ENCODE results near the gene HRH2.

HRH2 gene

GRCh38 chr5:175711472-175712312 lies 53.8 kb downstream of the HRH2 start:
- TF ChIP-seq, protein P1, sequence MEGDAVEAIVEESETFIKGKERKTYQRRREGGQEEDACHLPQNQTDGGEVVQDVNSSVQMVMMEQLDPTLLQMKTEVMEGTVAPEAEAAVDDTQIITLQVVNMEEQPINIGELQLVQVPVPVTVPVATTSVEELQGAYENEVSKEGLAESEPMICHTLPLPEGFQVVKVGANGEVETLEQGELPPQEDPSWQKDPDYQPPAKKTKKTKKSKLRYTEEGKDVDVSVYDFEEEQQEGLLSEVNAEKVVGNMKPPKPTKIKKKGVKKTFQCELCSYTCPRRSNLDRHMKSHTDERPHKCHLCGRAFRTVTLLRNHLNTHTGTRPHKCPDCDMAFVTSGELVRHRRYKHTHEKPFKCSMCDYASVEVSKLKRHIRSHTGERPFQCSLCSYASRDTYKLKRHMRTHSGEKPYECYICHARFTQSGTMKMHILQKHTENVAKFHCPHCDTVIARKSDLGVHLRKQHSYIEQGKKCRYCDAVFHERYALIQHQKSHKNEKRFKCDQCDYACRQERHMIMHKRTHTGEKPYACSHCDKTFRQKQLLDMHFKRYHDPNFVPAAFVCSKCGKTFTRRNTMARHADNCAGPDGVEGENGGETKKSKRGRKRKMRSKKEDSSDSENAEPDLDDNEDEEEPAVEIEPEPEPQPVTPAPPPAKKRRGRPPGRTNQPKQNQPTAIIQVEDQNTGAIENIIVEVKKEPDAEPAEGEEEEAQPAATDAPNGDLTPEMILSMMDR (IDR thresholded peaks at IDR 0.05; ENCODE audit: insufficient read depth, low read length, missing control alignments), result no peak
- ChIA-PET CTCF (interaction anchor here (1.3 kb wide), 1 partner anchor 18 kb away, joined by 3 read pairs; no protein-coding TSS in a partner anchor), POLR2A (no interaction called here)
- no peak overlapping the region for H3K4me3 ChIP-seq (ENCODE audit: low read depth, low read length)
- DNase-seq (ENCODE audit: low read depth, low spot score), result no peak

DNA sequence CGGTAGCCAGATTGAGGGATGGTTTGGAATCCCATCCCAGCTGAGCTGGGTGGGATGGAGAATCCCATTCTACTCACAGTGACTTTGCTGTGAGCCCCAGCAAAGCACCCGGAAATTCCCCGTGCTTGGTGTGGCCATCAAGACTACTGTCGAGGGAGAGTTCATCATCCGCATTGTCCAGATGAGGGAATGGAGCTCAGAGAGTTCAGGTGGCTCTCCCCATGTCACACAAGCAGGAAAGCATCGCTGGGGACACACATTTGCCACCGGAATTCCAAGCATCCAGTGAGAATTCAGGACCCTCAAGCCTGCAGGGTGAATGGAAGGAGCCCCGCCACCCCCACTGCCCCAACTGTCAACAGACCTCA lies 54.4 kb downstream of the HRH2 start:
- ChIA-PET CTCF (interaction anchor here (1.3 kb wide), 1 partner anchor 17 kb away, joined by 3 read pairs; no protein-coding TSS in a partner anchor), POLR2A (no interaction called here)
- no peak overlapping the region for H3K4me3 ChIP-seq (ENCODE audit: low read depth, low read length)
- TF ChIP-seq, protein P1 (IDR thresholded peaks at IDR 0.05; ENCODE audit: insufficient read depth, low read length, missing control alignments), result no peak
- no peak for DNase-seq (ENCODE audit: low read depth, low spot score)

DNA sequence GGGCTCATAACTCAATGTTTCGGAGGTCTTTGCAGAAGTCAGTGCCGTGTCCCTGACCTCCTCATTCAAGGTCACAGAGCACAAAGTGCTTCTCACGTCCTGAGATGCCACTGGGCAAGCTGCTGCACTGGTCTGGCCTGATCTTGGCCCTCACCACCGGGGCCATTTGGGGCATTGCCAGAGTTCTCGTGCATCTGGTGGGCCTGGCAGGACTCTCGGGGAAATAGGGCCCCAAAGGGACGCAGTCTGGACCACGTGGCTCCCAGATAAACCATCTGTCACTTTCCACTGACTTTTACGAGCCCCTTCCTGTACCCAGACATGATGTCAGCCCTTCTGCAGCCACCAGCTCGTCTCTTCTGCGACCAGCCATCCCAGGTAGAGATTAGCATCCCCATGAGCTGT lies 54.8 kb downstream of the HRH2 start:
- POLR2A ChIA-PET, result no interaction called here
- CTCF ChIA-PET, result interaction anchor here (1.3 kb wide), 1 partner anchor 17 kb away, joined by 3 read pairs; no protein-coding TSS in a partner anchor
- H3K4me3 ChIP-seq (ENCODE audit: low read depth, low read length), result no peak overlapping the region
- no peak for DNase-seq (ENCODE audit: low read depth, low spot score)
- TF ChIP-seq, protein P1 (IDR thresholded peaks at IDR 0.05; ENCODE audit: insufficient read depth, low read length, missing control alignments), result no peak

DNA sequence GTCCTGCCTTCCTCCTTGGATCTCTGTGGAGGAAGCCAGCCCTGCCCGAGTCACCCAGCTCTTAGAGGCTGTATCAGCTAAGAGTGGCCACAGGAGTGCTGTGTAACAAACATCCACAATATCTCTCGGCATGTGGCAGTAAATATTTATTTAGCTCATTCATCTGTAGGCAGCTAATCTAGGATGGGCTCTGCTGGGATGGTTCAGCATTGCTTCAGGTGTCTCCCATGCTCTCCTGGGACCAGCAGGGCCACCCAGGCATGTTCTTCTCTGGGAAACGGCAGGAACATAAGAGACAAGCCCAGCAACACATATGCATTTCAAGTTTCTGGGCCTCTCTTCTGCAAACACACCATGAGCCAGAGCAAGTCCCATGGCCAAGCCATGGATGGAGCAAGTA lies 56.1 kb downstream of the HRH2 start:
- H3K4me3 ChIP-seq (ENCODE audit: low read depth, low read length), result no peak overlapping the region
- CTCF ChIA-PET, result no interaction called here
- no peak for DNase-seq (ENCODE audit: low read depth, low spot score)
- TF ChIP-seq, protein P1 (IDR thresholded peaks at IDR 0.05; ENCODE audit: insufficient read depth, low read length, missing control alignments), result no peak
- POLR2A ChIA-PET, result no interaction called here

- POLR2A ChIA-PET, result no interaction called here
Observed at GRCh38 chr5:175714479-175715085, 56.7 kb downstream of the HRH2 start.

More at GRCh38 chr5:175714479-175715085, 56.7 kb downstream of the HRH2 start:
- TF ChIP-seq, protein P1 (IDR thresholded peaks at IDR 0.05; ENCODE audit: insufficient read depth, low read length, missing control alignments), result no peak
- DNase-seq (ENCODE audit: low read depth, low spot score), result no peak
- CTCF ChIA-PET, result no interaction called here
- H3K4me3 ChIP-seq (ENCODE audit: low read depth, low read length), result no peak overlapping the region
